Brain microvascular endothelial cell (primary cell): ENCODE measurements around the gene SLC47A2.

Experiments
- DNase-seq: peaks from one replicate; pipeline ENCODE4 v3.0.0-alpha.2; 2020
- H3K27ac ChIP-seq: fragments of 250-450 bp; sonication (Bioruptor Pico); 2 replicates; pipeline ENCODE4 v1.5.1; 2020; ENCODE audit warnings: mild to moderate bottlenecking, moderate library complexity
- H3K27me3 ChIP-seq: fragments of 250-450 bp; sonication (Bioruptor Pico); replicated peaks from 2 replicates; pipeline ENCODE4 v1.5.1; 2020; ENCODE audit warnings: mild to moderate bottlenecking
- H3K36me3 ChIP-seq: fragments of 250-450 bp; sonication (Bioruptor Pico); replicated peaks from 2 replicates; pipeline ENCODE4 v1.5.1; 2020; ENCODE audit warnings: mild to moderate bottlenecking
- H3K4me3 ChIP-seq: 2 replicates; pipeline ENCODE4 v1.5.1; 2011; ENCODE audit warnings: low read depth, mild to moderate bottlenecking, control low read depth, low read length, moderate library complexity
- in situ Hi-C: cut with HindIII; loops from 2 replicates; pipeline ENCODE4 v1.10.0; 2017; ENCODE audit warnings: low sequenced_read_pairs, low pct_ligation_motif_present
- TF ChIP-seq, protein P1 (sequence below): IDR thresholded peaks from 2 replicates; pipeline ENCODE4 v1.5.1; 2011; ENCODE audit warnings: low read depth, mild to moderate bottlenecking, moderate library complexity, low read length, control low read depth, inconsistent platforms; ENCODE audit errors: missing control alignments

SLC47A2 gene

DNA sequence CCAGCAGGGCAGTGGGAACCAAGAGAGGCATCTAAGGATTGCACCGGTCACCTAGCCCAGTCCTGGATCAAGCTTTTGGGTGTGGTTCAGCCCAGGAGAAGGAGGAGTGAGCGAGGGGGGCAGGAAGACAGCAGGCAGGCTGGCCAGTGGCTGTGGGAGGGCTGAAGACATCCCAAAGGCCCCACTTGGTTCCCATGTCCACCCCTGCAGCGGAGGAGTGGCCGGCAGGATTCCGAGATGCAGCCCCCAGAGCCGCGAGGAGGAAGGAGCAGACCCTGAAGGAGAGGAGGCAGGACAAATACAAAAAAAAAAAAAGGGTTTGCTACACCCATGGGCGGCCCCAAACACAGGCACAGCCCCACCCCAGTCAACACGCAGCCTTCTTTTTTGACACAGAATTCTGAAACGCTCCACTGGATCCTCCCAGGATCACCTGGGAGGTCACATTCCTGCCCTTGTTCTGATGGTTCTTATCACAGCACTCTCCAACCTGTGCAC is 1.1 kb upstream of the SLC47A2 start:
- DNase-seq: no peak
- H3K27ac ChIP-seq: no peak overlapping the region
- in situ Hi-C loops: no loop called here
- no peaks in the 10 kb centered on the region for H3K27me3 ChIP-seq
- no peak overlapping the region for H3K4me3 ChIP-seq
- no peaks in the 10 kb centered on the region for H3K36me3 ChIP-seq
- TF ChIP-seq, protein P1, sequence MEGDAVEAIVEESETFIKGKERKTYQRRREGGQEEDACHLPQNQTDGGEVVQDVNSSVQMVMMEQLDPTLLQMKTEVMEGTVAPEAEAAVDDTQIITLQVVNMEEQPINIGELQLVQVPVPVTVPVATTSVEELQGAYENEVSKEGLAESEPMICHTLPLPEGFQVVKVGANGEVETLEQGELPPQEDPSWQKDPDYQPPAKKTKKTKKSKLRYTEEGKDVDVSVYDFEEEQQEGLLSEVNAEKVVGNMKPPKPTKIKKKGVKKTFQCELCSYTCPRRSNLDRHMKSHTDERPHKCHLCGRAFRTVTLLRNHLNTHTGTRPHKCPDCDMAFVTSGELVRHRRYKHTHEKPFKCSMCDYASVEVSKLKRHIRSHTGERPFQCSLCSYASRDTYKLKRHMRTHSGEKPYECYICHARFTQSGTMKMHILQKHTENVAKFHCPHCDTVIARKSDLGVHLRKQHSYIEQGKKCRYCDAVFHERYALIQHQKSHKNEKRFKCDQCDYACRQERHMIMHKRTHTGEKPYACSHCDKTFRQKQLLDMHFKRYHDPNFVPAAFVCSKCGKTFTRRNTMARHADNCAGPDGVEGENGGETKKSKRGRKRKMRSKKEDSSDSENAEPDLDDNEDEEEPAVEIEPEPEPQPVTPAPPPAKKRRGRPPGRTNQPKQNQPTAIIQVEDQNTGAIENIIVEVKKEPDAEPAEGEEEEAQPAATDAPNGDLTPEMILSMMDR: no peak

DNA sequence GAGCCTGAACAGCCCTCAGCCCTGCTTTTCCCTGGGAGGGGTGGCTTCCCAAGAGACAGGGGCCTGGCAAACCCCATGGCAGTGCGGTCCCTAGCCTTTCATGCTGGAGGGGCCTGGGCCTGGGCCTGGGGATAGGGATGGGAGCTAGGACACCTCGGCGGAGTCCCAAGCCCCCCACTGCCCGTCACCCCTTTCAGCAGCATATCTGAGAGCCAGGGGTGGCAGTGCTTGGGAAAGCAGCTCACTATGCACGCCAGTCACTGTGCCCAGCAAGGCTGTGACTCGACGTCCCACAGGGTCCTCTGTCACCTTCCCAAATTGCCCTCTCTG is 612 bp upstream of the SLC47A2 start:
- no peak overlapping the region for H3K4me3 ChIP-seq
- DNase-seq: no peak
- H3K36me3 ChIP-seq: no peaks in the 10 kb centered on the region
- in situ Hi-C loops: no loop called here
- no peak overlapping the region for H3K27ac ChIP-seq
- no peaks in the 10 kb centered on the region for H3K27me3 ChIP-seq
- TF ChIP-seq, protein P1: no peak

DNA sequence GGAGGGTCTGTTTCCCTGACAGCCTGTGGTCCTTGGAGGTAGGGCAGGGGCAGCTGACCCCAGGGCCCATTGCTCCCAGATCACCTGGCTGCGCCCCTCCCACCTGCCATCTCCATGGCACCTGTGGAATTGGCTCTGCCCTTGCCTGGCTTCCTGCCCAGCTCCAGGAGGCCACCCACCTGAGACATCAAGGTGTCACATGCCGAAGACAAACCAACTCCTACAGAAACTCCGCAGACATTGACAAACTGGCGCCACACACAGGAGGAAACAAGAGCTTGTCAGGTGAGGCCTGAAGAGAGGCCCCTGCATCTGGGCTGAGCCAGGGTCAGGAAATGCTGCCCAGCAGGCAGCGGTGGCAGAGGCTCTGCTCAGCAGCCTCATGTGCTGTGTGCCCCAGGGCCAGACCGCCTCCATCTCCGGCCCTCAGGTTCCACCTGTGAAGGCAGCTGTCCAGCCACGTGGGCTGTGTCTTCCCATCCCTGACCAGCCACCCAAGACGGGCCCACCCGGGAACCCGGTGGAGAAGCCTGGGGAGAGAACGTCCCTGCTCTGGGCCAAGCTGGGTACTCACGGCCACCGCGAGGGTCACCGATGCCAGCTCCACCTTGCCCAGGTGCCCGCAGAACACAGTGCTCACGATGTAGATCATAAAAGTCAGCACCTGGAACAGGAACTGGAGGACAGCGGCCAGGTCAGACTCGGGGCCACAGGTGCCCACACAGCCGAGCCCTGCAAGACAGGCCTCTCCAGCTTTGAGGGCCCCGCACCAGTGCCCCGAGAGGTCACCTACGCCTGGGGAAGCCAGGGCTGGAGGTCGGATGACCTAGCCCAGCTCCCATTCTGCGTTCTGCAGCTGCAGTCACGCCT is 1.6 kb downstream of the SLC47A2 start:
- TF ChIP-seq, protein P1: no peak
- Histone ChIP-seq H3K27me3 (no peaks in the 10 kb centered on the region), H3K4me3 (no peak overlapping the region), H3K27ac (no peak overlapping the region), H3K36me3 (no peaks in the 10 kb centered on the region)
- DNase-seq: no peak
- in situ Hi-C loops: no loop called here

DNA sequence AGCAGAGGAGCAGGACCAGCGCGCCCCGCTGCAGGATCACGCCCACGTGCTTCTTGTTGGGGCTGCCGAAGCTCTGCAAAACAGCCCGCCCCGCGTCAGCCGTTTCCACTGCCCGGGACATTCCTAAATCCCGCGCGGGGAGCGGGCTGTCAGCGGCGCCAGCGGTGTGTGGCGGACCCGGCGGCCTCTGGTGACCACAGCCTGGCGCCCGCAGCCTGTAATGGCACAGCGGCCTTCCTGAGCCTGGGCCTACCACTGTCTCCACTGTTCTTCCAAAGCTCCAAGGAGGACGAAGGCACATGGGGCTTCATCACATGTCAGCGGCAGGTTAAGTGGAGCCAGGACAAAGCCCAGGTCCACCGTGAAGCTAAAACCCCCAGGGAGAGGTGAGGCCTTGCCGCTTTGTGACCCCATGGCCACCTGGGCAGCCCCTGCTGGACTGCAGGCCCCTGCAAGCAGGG is 2.5 kb downstream of the SLC47A2 start:
- Histone ChIP-seq H3K4me3 (no peak overlapping the region), H3K27ac (no peak overlapping the region), H3K36me3 (no peaks in the 10 kb centered on the region), H3K27me3 (no peaks in the 10 kb centered on the region)
- in situ Hi-C loops: no loop called here
- DNase-seq: no peak
- TF ChIP-seq, protein P1: no peak

DNA sequence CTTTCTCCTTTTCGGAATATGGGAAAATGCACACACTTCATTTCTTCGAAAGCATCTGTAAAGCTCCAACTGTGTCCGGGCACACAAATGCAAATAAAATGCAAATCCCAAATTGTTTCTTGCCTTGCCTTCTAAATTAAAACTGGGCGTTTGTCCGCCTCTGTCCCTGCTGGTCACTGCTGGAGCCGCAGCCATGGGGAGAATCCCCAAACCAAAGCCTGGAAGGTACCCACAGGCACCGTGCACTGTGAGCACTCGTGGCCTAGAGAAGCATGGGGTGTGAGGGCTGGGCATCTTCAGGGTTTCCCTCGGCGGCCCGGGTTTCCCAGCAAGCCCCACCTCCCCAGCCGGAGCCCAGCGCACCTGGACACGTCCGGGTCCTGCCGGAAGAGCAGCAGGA is 2.9 kb downstream of the SLC47A2 start:
- H3K36me3 ChIP-seq: no peaks in the 10 kb centered on the region
- in situ Hi-C loops: no loop called here
- no peaks in the 10 kb centered on the region for H3K27me3 ChIP-seq
- H3K4me3 ChIP-seq: no peak overlapping the region
- TF ChIP-seq, protein P1: peak; percentile 48
- no peak overlapping the region for H3K27ac ChIP-seq
- no peak for DNase-seq
